ENCODE measurements around the gene VPS4B.

The VPS4B gene

DNA sequence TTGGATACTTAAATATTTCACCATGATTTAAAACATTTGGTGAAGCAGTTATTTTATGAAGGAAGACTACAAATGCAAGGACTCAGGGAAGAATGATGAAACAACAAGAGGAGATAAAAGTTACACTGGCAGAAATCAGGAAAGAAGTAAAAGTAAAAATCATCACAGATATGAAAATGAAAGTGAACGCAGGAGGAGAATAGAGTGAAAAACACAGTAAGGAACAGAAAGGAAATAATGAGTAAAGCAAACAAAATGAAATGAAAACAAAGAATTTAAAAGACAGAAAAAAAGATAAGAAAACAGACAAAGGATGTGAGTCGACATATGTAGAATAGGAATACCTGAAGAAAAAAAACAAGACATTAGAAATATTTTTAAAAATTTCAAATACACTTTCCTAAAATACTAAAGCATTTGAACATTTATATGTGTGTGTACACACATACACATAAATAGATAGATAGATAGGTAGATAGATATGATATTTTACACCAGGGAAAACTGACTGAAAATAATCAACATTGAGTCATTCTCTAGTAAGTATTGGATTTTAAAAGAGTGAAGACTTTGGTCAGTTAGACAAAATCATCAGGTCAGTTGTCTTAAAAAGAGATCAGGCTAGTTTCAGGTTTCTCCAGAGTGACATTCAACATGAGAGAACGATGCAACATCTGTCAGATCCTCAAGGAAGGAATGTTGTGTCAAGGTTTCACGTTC, 43.2 kb downstream of the VPS4B start:
- Histone ChIP-seq H3K9ac (ENCODE audit: low read depth in 1 of 2, low read length in 2 of 2) (no peak overlapping the region), H3K27ac (ENCODE audit: low read depth in 2 of 2, low read length in 2 of 2) (no peak overlapping the region), H3K9me3 (ENCODE audit: control insufficient read depth in 2 of 2, low read length in 2 of 2) (peaks cover 0 to 4% of the 10 kb centered on the region in 2 donors), H3K36me3 (ENCODE audit: control insufficient read depth in 2 of 2, insufficient read depth in 2 of 2, low read length in 2 of 2) (no peaks in the 10 kb centered on the region), H3K27me3 (ENCODE audit: control insufficient read depth in 2 of 2, insufficient read depth in 2 of 2, low read length in 2 of 2) (no peaks in the 10 kb centered on the region), H3K4me3 (ENCODE audit: low read length in 2 of 2) (no peak overlapping the region), H3K4me1 (ENCODE audit: control insufficient read depth in 2 of 2, insufficient read depth in 2 of 2, low read length in 2 of 2) (no peaks in the 10 kb centered on the region)

DNA sequence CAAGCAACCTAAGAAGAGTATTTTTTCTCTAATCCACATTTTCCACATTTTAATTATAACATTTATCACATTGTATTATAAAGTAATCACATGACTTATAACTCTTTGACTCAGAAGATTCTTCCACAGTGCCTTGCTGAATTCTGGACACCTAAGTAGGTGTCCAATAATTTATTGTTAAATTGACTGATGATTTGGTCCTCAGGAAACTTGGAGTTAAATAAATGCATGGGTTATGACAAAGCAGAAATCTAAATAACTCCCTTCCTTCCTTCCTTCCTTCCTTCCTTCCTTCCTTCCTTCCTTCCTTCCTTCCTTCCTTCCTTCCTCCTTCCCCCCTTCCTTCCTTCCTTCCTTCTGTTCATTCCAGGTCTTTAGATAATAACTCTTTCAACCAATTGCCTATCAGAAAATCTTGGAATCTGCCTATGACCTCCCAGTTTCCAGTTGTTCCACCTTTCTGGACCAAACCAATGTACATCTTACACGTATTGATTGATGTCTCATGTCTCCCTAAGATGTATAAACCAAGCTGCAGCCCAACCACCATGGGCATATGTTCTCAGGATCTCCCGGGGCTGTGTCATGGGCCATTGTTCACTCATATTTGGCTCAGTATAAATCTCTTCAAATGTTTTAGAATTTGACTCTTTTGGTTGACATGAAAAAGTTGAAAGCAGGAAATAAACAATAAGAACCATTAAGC, 44.8 kb downstream of the VPS4B start:
- H3K27me3 ChIP-seq (ENCODE audit: control insufficient read depth in 2 of 2, insufficient read depth in 2 of 2, low read length in 2 of 2) = no peaks in the 10 kb centered on the region
- no peaks in the 10 kb centered on the region for H3K4me1 ChIP-seq (ENCODE audit: control insufficient read depth in 2 of 2, insufficient read depth in 2 of 2, low read length in 2 of 2)
- no peak overlapping the region for H3K4me3 ChIP-seq (ENCODE audit: low read length in 2 of 2)
- peaks cover 0 to 2% of the 10 kb centered on the region in 2 donors for H3K9me3 ChIP-seq (ENCODE audit: control insufficient read depth in 2 of 2, low read length in 2 of 2)
- H3K9ac ChIP-seq (ENCODE audit: low read depth in 1 of 2, low read length in 2 of 2) = no peak overlapping the region
- H3K36me3 ChIP-seq (ENCODE audit: control insufficient read depth in 2 of 2, insufficient read depth in 2 of 2, low read length in 2 of 2) = no peaks in the 10 kb centered on the region
- no peak overlapping the region for H3K27ac ChIP-seq (ENCODE audit: low read depth in 2 of 2, low read length in 2 of 2)

DNA sequence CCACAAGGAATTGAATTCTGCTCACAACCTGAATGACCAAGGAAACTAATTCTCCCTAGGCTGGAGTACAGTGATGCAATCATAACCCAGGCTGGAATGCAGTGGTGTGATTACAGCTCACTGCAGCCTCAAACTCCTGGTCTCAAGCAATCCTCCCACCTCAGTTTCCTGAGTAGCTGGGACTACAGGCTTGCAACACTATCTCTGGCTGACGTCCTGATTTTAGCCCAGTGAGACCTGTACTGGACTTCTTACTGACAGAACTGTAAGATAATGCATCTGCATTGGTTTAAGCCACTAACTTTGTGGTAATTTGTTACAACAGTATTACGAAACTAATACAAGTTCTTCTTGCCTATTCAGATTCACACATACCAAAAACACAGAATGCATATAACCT, 45.7 kb downstream of the VPS4B start:
- H3K9ac ChIP-seq (ENCODE audit: low read depth in 1 of 2, low read length in 2 of 2) = no peak overlapping the region
- no peak overlapping the region for H3K4me3 ChIP-seq (ENCODE audit: low read length in 2 of 2)
- H3K36me3 ChIP-seq (ENCODE audit: control insufficient read depth in 2 of 2, insufficient read depth in 2 of 2, low read length in 2 of 2) = no peaks in the 10 kb centered on the region
- H3K27me3 ChIP-seq (ENCODE audit: control insufficient read depth in 2 of 2, insufficient read depth in 2 of 2, low read length in 2 of 2) = no peaks in the 10 kb centered on the region
- H3K4me1 ChIP-seq (ENCODE audit: control insufficient read depth in 2 of 2, insufficient read depth in 2 of 2, low read length in 2 of 2) = no peaks in the 10 kb centered on the region
- H3K27ac ChIP-seq (ENCODE audit: low read depth in 2 of 2, low read length in 2 of 2) = no peak overlapping the region
- H3K9me3 ChIP-seq (ENCODE audit: control insufficient read depth in 2 of 2, low read length in 2 of 2) = peaks cover 0 to 2% of the 10 kb centered on the region in 2 donors

DNA sequence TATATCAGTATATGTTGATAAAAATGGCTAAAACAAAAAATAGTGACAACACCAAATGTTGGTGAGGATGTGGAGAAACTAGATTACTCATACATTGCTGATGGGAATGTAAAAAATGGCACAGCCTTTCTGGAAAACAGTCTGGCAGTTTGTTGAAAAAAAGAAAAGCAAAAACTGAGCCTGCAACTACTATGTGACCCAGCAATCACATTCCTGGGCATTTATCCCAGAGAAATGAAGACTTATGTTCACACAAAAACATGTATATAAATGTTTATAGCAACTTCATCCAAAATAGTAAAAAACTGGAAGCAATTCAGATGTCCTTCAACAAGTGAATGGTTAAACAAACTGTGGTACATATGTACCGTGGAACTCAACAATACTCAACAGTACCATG, 47.7 kb downstream of the VPS4B start:
- no peaks in the 10 kb centered on the region for H3K27me3 ChIP-seq (ENCODE audit: control insufficient read depth in 2 of 2, insufficient read depth in 2 of 2, low read length in 2 of 2)
- H3K9ac ChIP-seq (ENCODE audit: low read depth in 1 of 2, low read length in 2 of 2) = no peak overlapping the region
- no peak overlapping the region for H3K4me3 ChIP-seq (ENCODE audit: low read length in 2 of 2)
- H3K36me3 ChIP-seq (ENCODE audit: control insufficient read depth in 2 of 2, insufficient read depth in 2 of 2, low read length in 2 of 2) = no peaks in the 10 kb centered on the region
- H3K4me1 ChIP-seq (ENCODE audit: control insufficient read depth in 2 of 2, insufficient read depth in 2 of 2, low read length in 2 of 2) = no peaks in the 10 kb centered on the region
- no peak overlapping the region for H3K27ac ChIP-seq (ENCODE audit: low read depth in 2 of 2, low read length in 2 of 2)
- H3K9me3 ChIP-seq (ENCODE audit: control insufficient read depth in 2 of 2, low read length in 2 of 2) = peaks cover 0 to 2% of the 10 kb centered on the region in 2 donors

DNA sequence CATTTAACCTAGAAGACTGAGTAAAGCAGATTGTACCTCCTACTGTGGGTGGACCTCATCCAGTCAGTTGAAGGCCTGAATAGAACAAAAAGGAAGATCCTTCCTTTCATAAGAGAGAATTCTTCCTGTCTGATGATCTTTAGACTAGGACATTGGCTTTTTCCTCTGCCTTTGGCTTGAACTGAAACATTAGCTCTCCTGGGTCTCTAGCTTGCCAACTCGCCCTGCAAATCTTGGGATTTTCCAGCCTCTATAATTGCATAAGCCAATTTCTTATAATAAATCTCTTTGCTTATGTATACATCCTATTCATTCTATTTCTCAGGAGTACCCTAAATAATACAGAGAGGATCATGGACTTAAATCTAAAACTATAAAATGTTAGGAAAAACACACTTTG, 49.1 kb downstream of the VPS4B start:
- Histone ChIP-seq H3K9ac (ENCODE audit: low read depth in 1 of 2, low read length in 2 of 2) (no peak overlapping the region), H3K27me3 (ENCODE audit: control insufficient read depth in 2 of 2, insufficient read depth in 2 of 2, low read length in 2 of 2) (no peaks in the 10 kb centered on the region), H3K4me3 (ENCODE audit: low read length in 2 of 2) (no peak overlapping the region), H3K9me3 (ENCODE audit: control insufficient read depth in 2 of 2, low read length in 2 of 2) (peaks cover 0 to 2% of the 10 kb centered on the region in 2 donors), H3K27ac (ENCODE audit: low read depth in 2 of 2, low read length in 2 of 2) (no peak overlapping the region), H3K36me3 (ENCODE audit: control insufficient read depth in 2 of 2, insufficient read depth in 2 of 2, low read length in 2 of 2) (no peaks in the 10 kb centered on the region), H3K4me1 (ENCODE audit: control insufficient read depth in 2 of 2, insufficient read depth in 2 of 2, low read length in 2 of 2) (no peaks in the 10 kb centered on the region)

DNA sequence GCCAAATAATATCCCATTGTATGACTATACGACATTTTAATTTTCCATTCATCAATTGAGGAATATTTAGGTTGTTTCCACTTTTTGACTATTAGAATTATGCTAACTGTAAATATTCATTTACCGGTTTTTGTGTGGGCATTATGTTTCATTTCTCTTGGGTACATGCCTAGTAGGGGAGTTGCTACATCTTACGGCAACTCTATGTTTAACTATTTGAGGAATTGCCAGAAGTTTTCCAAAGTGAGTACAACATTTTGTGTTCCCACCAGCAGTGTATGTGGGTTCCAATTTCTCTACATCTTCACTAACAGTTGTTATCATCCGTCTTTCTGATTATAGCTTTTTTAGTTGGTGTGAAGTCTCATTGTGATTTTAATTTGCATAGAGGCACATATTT, 53.7 kb downstream of the VPS4B start:
- H3K36me3 ChIP-seq (ENCODE audit: control insufficient read depth in 2 of 2, insufficient read depth in 2 of 2, low read length in 2 of 2) = no peaks in the 10 kb centered on the region
- H3K27ac ChIP-seq (ENCODE audit: low read depth in 2 of 2, low read length in 2 of 2) = no peak overlapping the region
- H3K4me3 ChIP-seq (ENCODE audit: low read length in 2 of 2) = peak overlapping the region in 1 of 2 donors; percentile 81
- H3K27me3 ChIP-seq (ENCODE audit: control insufficient read depth in 2 of 2, insufficient read depth in 2 of 2, low read length in 2 of 2) = no peaks in the 10 kb centered on the region
- H3K4me1 ChIP-seq (ENCODE audit: control insufficient read depth in 2 of 2, insufficient read depth in 2 of 2, low read length in 2 of 2) = peaks cover 6% of the 10 kb centered on the region in 2 donors
- H3K9ac ChIP-seq (ENCODE audit: low read depth in 1 of 2, low read length in 2 of 2) = no peak overlapping the region
- no peaks in the 10 kb centered on the region for H3K9me3 ChIP-seq (ENCODE audit: control insufficient read depth in 2 of 2, low read length in 2 of 2)

DNA sequence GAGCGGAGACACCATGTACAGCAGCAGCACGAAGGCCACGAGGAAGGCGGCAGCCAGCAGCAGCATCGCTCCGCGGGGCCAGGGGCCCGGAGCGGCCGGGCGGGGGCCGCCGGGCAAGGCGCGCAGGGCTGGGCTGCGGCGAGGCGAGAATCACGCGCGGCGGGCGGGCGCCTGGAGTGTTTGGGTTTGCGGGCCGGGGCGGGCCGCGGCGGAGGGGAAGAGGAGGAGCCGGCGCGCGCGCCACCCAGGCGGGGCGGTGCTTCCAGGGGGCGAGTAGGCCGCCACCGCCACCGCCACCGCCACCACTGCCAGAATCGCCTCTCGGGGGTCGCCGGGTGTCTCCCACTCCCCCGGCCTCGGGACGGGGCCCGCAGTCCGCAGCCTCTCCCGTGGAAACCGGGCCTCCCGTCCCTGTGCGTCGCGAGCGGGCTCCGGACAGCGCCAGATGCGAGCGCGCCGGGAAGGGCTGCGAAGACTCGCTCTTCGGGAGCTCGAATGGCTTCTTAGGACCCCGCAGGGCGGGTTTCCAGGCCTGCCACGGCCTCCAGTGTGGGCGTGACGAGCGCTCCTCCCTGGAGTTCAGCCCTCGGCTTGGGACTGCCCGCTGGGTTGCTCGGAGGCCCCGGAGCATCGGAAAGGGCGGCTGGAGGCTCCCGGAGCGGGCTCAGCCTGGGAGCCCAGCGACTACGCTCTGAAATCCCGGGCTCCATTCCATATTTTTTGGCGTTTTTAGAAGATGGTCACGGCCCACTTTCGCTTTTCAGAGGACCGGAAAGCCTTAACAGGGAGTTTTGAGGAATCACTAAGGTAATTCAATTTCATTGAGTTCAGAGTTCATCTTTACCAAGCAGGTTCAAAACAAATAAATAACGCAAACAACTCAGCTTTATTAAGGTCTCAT, 55.0 kb downstream of the VPS4B start, which contains the start of gene KDSR:
Gene KDSR (minus strand): TSS at position 154 of the 901 bp plus-strand sequence. CDS start 88 bp downstream, at position 66.
- H3K36me3 ChIP-seq (ENCODE audit: control insufficient read depth in 2 of 2, insufficient read depth in 2 of 2, low read length in 2 of 2) = peaks cover 4 to 5% of the 10 kb centered on the region in 2 donors
- peak within 1 kb of the TSS; percentile 80 to 91 for H3K9ac ChIP-seq (ENCODE audit: low read depth in 1 of 2, low read length in 2 of 2)
- peaks cover 6% of the 10 kb centered on the region in 2 donors for H3K4me1 ChIP-seq (ENCODE audit: control insufficient read depth in 2 of 2, insufficient read depth in 2 of 2, low read length in 2 of 2)
- H3K9me3 ChIP-seq (ENCODE audit: control insufficient read depth in 2 of 2, low read length in 2 of 2) = no peaks in the 10 kb centered on the region
- peak within 1 kb of the TSS; percentile 86 to 95 for H3K4me3 ChIP-seq (ENCODE audit: low read length in 2 of 2)
- H3K27ac ChIP-seq (ENCODE audit: low read depth in 2 of 2, low read length in 2 of 2) = peak within 1 kb of the TSS; percentile 94 to 97
- H3K27me3 ChIP-seq (ENCODE audit: control insufficient read depth in 2 of 2, insufficient read depth in 2 of 2, low read length in 2 of 2) = no peaks in the 10 kb centered on the region

DNA sequence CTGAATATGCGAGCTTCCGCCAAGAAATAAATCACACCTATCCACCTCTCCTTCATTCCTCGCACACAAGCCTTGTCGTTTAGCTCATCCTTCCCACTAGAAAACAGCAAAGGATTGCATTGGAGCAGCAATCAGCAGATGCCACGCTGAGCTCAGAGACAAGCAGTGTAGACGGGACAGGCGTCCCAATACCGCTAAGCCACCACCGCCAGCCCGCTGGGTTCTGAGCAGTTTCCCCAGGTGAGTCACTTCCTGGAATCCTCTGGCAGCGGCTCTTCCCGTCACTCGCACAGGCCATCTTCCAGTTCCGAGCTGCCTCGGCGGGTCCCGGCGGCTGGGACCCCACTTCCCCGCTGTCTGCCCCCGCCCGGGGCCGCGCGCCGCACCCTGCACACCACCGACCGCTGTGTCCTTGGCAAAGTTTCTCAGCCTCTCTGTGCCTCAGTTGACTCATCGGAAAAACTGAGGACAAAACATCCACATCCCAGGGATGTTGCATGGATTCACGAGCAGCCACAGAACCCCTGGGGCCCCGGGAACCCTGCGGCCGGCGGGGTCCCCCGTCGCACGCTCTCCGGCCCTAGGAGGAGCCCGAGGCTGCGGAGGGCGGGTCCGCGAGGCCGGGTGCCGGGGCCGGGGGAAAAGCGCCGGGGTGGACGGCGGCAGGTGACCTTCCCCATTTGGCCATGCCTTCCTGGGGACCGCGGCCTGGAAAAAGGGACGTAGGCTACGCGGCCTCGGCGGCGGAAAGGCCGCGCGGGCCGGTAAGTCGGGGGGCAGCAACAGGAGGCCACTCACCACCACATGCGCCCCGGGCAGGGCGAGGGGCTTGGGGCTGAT, 55.8 kb downstream of the VPS4B start:
- no peaks in the 10 kb centered on the region for H3K27me3 ChIP-seq (ENCODE audit: control insufficient read depth in 2 of 2, insufficient read depth in 2 of 2, low read length in 2 of 2)
- peak overlapping the region; percentile 94 to 97 for H3K27ac ChIP-seq (ENCODE audit: low read depth in 2 of 2, low read length in 2 of 2)
- H3K4me3 ChIP-seq (ENCODE audit: low read length in 2 of 2) = peak overlapping the region; percentile 86 to 95
- peaks cover 10 to 12% of the 10 kb centered on the region in 2 donors for H3K36me3 ChIP-seq (ENCODE audit: control insufficient read depth in 2 of 2, insufficient read depth in 2 of 2, low read length in 2 of 2)
- H3K9me3 ChIP-seq (ENCODE audit: control insufficient read depth in 2 of 2, low read length in 2 of 2) = no peaks in the 10 kb centered on the region
- peak overlapping the region; percentile 80 to 91 for H3K9ac ChIP-seq (ENCODE audit: low read depth in 1 of 2, low read length in 2 of 2)
- peaks cover 6% of the 10 kb centered on the region in 2 donors for H3K4me1 ChIP-seq (ENCODE audit: control insufficient read depth in 2 of 2, insufficient read depth in 2 of 2, low read length in 2 of 2)

DNA sequence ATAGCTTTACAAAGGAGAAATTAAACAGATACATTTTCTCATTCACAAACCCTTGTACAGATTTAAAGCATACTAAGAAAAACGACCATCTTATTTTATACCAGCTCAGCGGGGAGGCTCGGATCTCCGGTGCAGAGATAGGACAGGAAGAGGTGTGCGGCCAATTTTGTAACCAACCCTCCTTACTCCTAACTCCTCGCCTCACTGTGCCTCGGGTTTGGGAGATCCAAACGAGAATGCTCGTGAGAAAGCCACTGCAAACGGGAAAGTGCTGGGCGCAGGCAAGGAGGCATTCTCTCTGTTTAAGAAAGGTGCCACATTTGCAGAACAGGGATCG, 56.4 kb downstream of the VPS4B start:
- Histone ChIP-seq H3K4me3 (ENCODE audit: low read length in 2 of 2) (peak overlapping the region; percentile 86 to 95), H3K27me3 (ENCODE audit: control insufficient read depth in 2 of 2, insufficient read depth in 2 of 2, low read length in 2 of 2) (no peaks in the 10 kb centered on the region), H3K27ac (ENCODE audit: low read depth in 2 of 2, low read length in 2 of 2) (peak overlapping the region in 1 of 2 donors; percentile 97), H3K9ac (ENCODE audit: low read depth in 1 of 2, low read length in 2 of 2) (peak overlapping the region; percentile 80 to 91), H3K4me1 (ENCODE audit: control insufficient read depth in 2 of 2, insufficient read depth in 2 of 2, low read length in 2 of 2) (peaks cover 6% of the 10 kb centered on the region in 2 donors), H3K9me3 (ENCODE audit: control insufficient read depth in 2 of 2, low read length in 2 of 2) (no peaks in the 10 kb centered on the region), H3K36me3 (ENCODE audit: control insufficient read depth in 2 of 2, insufficient read depth in 2 of 2, low read length in 2 of 2) (peaks cover 10 to 16% of the 10 kb centered on the region in 2 donors)
